MM.1S (cell line): ENCODE results near the gene PTGES3.

Source experiments
- DNase-seq: peaks from one replicate; pipeline ENCODE4 v3.0.0-alpha.2; 2015
- H2AFZ ChIP-seq: fragments of 300-600 bp; sonication (generic); 2 replicates; pipeline ENCODE4 v1.6.0; 2016; ENCODE audit warnings: antibody characterized with exemption, low read length
- H3F3A ChIP-seq: fragments of 300-600 bp; sonication (generic); 2 replicates; pipeline ENCODE4 v1.6.1; 2016; ENCODE audit warnings: mild to moderate bottlenecking, antibody characterized with exemption, low read length, moderate library complexity, mixed read lengths; ENCODE audit not compliant: insufficient read depth
- H3K27ac ChIP-seq: fragments of 300-600 bp; sonication (generic); 2 replicates; pipeline ENCODE4 v1.5.1; 2016; ENCODE audit warnings: mild to moderate bottlenecking, low read length
- H3K27me3 ChIP-seq: fragments of 300-600 bp; sonication (generic); replicated peaks from 2 replicates; pipeline ENCODE4 v1.6.0; 2016; ENCODE audit warnings: low read length; ENCODE audit not compliant: insufficient read depth
- H3K36me3 ChIP-seq: fragments of 300-600 bp; sonication (generic); replicated peaks from 2 replicates; pipeline ENCODE4 v1.6.1; 2016; ENCODE audit warnings: mild to moderate bottlenecking, low read length, mixed read lengths; ENCODE audit not compliant: insufficient read depth
- H3K4me1 ChIP-seq: fragments of 300-600 bp; sonication (generic); 2 replicates; pipeline ENCODE4 v1.6.1; 2016; ENCODE audit warnings: low read length, mixed read lengths
- H3K4me2 ChIP-seq: fragments of 300-600 bp; sonication (generic); 2 replicates; pipeline ENCODE4 v1.6.0; 2016; ENCODE audit warnings: low read depth, low read length
- H3K4me3 ChIP-seq: fragments of 300-600 bp; sonication (generic); 2 replicates; pipeline ENCODE4 v1.5.1; 2016; ENCODE audit warnings: low read length, mixed read lengths
- H3K79me2 ChIP-seq: fragments of 300-600 bp; sonication (generic); 2 replicates; pipeline ENCODE4 v1.6.1; 2016; ENCODE audit warnings: mixed run types, low read length, mixed read lengths
- H3K9ac ChIP-seq: fragments of 300-600 bp; sonication (generic); 2 replicates; pipeline ENCODE4 v1.6.1; 2016; ENCODE audit warnings: low read length, mixed read lengths
- H3K9me2 ChIP-seq: fragments of 300-600 bp; sonication (generic); replicated peaks from 2 replicates; pipeline ENCODE4 v1.6.1; 2016; ENCODE audit warnings: mild to moderate bottlenecking, low read length, mixed read lengths; ENCODE audit not compliant: insufficient read depth
- H3K9me3 ChIP-seq: fragments of 300-600 bp; sonication (generic); replicated peaks from 2 replicates; pipeline ENCODE4 v1.6.1; 2016; ENCODE audit warnings: mild to moderate bottlenecking, low read length, mixed read lengths; ENCODE audit not compliant: insufficient read depth
- H4K20me1 ChIP-seq: fragments of 300-600 bp; sonication (generic); 2 replicates; pipeline ENCODE4 v1.6.1; 2016; ENCODE audit warnings: mild to moderate bottlenecking, low read length, moderate library complexity, mixed read lengths; ENCODE audit not compliant: insufficient read depth
- CTCF ChIP-seq: fragments of 300-600 bp; sonication (generic); IDR thresholded peaks from 2 replicates; pipeline ENCODE4 v1.5.1; 2016; ENCODE audit warnings: antibody characterized with exemption, low read length, mixed read lengths
- EZH2 ChIP-seq: fragments of 300-600 bp; sonication (generic); optimal IDR thresholded peaks from 2 replicates; pipeline ENCODE3; 2017; ENCODE audit warnings: low read depth, mild to moderate bottlenecking, antibody characterized with exemption, low read length, mixed read lengths
- EZH2phosphoT487 ChIP-seq: fragments of 300-600 bp; sonication (generic); IDR thresholded peaks from 2 replicates; pipeline ENCODE4 v1.6.1; 2018; ENCODE audit warnings: antibody characterized with exemption, low read length

PTGES3 gene

GRCh38 chr12:56632701-56633467, 55.2 kb downstream of the PTGES3 start:
- peak overlapping the region; percentile 70; the same call in 1 of the 2 replicates for H3K27ac ChIP-seq
- no peaks in the 10 kb centered on the region for H3K9me3 ChIP-seq
- 0 out of 2 replicates have a peak, but pooled peaks cover 5% of the 10 kb centered on the region for H4K20me1 ChIP-seq
- peaks cover 41% of the 10 kb centered on the region for H3K4me1 ChIP-seq
- no peaks in the 10 kb centered on the region for H3K9me2 ChIP-seq
- H3K4me3 ChIP-seq, result peak overlapping the region; percentile 39
- peak overlapping the region; percentile 70 for H3K4me2 ChIP-seq
- H3F3A ChIP-seq, result peaks cover 72% of the 10 kb centered on the region
- H3K36me3 ChIP-seq, result no peaks in the 10 kb centered on the region
- H3K27me3 ChIP-seq, result no peaks in the 10 kb centered on the region
- peaks cover 85% of the 10 kb centered on the region for H3K79me2 ChIP-seq
- peak overlapping the region; percentile 39; the same call in 1 of the 2 replicates for H3K9ac ChIP-seq
- TF ChIP-seq EZH2phosphoT487 (no peak), CTCF (no peak), EZH2 (no peak)
- no peak for DNase-seq
- no peak overlapping the region for H2AFZ ChIP-seq

- Histone ChIP-seq H3K9ac (peak overlapping the region; percentile 39; the same call in 1 of the 2 replicates), H3K79me2 (peaks cover 91% of the 10 kb centered on the region), H3K4me3 (peak overlapping the region; percentile 39), H3K9me2 (no peaks in the 10 kb centered on the region), H3K9me3 (no peaks in the 10 kb centered on the region), H3K27ac (peak overlapping the region; percentile 70), H3K4me1 (peaks cover 33% of the 10 kb centered on the region), H3K4me2 (peak overlapping the region; percentile 70), H4K20me1 (no peaks in the 10 kb centered on the region), H2AFZ (no peak overlapping the region), H3K27me3 (no peaks in the 10 kb centered on the region), H3F3A (peaks cover 63% of the 10 kb centered on the region), H3K36me3 (no peaks in the 10 kb centered on the region)
- TF ChIP-seq EZH2phosphoT487 (no peak), CTCF (no peak), EZH2 (no peak)
- peak; percentile 50 for DNase-seq
Measured at GRCh38 chr12:56631790-56632700, 56.0 kb downstream of the PTGES3 start.

GRCh38 chr12:56630180-56630632, 57.9 kb downstream of the PTGES3 start, which contains the start of gene BAZ2A:
TSS of gene BAZ2A (minus strand) at chr12:56630326. CDS start at chr12:56617530, 12,796 bp downstream.
- Histone ChIP-seq H4K20me1 (peaks cover 8% of the 10 kb centered on the region; the same call in 1 of the 2 replicates), H3K79me2 (peaks cover 99% of the 10 kb centered on the region), H2AFZ (peak within 1 kb of the TSS; percentile 28; the same call in 1 of the 2 replicates)

More at GRCh38 chr12:56630180-56630632, 57.9 kb downstream of the PTGES3 start, which contains the start of gene BAZ2A:
- TF ChIP-seq CTCF, result no peak
- no peak for TF ChIP-seq EZH2phosphoT487
- TF ChIP-seq EZH2, result no peak
- no peaks in the 10 kb centered on the region for H3K9me3 ChIP-seq
- no peaks in the 10 kb centered on the region; the same call in 1 of the 2 replicates for H3K36me3 ChIP-seq
- H3K27me3 ChIP-seq, result no peaks in the 10 kb centered on the region
- peak; percentile 86 for DNase-seq
- peak within 1 kb of the TSS; percentile 79 for H3K4me3 ChIP-seq
- H3K4me1 ChIP-seq, result peaks cover 36% of the 10 kb centered on the region
- peak within 1 kb of the TSS; percentile 94 for H3K4me2 ChIP-seq
- peak within 1 kb of the TSS; percentile 85 for H3K27ac ChIP-seq
- peaks cover 45% of the 10 kb centered on the region for H3F3A ChIP-seq
- H3K9me2 ChIP-seq, result no peaks in the 10 kb centered on the region
- H3K9ac ChIP-seq, result peak within 1 kb of the TSS; percentile 91
